H1 (cell line): ENCODE data around the gene PTPN3. TPM values are rescaled to one million over a fixed set of nuclear protein-coding genes. Genes with fewer than 3 reads are reported as not detected.

Source experiments
- CTCF ChIA-PET: fragments of 300-600 bp; sonication (Branson Sonifier 250); formaldehyde crosslinking; loops from one replicate; lab custom pipeline; 2021; ENCODE audit not compliant: partially characterized antibody; lab: Charles Lee
- POLR2A ChIA-PET: fragments of 300-600 bp; sonication (Branson Sonifier 250); formaldehyde crosslinking; loops from one replicate; lab custom pipeline; 2021; ENCODE audit warnings: inconsistent platforms; ENCODE audit not compliant: partially characterized antibody; lab: Charles Lee
- DNase-seq, 2 experiments: peaks; one replicate each; pipeline versions ENCODE4 v3.0.0 to v3.0.0-alpha.2; 2010 to 2022; ENCODE audit warnings: low spot score in 2 of 2, low read depth in 1 of 2, mixed read lengths in 1 of 2
- FAIRE-seq: peaks from 2 replicates; lab custom pipeline; 2011; peaks lifted over from hg19 to GRCh38; lab: Jason Lieb, UNC
- H2AFZ ChIP-seq: 2 replicates; pipeline ENCODE4 v1.8.1; 2012; ENCODE audit warnings: low read length, inconsistent platforms
- H2AK5ac ChIP-seq: 2 replicates; pipeline ENCODE4 v1.6.1; 2013; ENCODE audit warnings: low read depth, low read length
- H2BK120ac ChIP-seq: replicated peaks from 2 replicates; pipeline ENCODE3; 2013; ENCODE audit warnings: low read depth, low read length, inconsistent platforms
- H2BK12ac ChIP-seq: 2 replicates; pipeline ENCODE4 v1.6.1; 2013; ENCODE audit warnings: low read depth, low read length
- H2BK15ac ChIP-seq: 2 replicates; pipeline ENCODE4 v1.6.1; 2013; ENCODE audit warnings: low read length
- H2BK20ac ChIP-seq: 2 replicates; pipeline ENCODE4 v1.6.1; 2013; ENCODE audit warnings: low read length
- H2BK5ac ChIP-seq: 2 replicates; pipeline ENCODE4 v1.6.1; 2013; ENCODE audit warnings: low read depth, low read length
- H3K14ac ChIP-seq: 2 replicates; pipeline ENCODE4 v1.6.1; 2013; ENCODE audit warnings: inconsistent platforms; ENCODE audit not compliant: insufficient read length
- H3K18ac ChIP-seq: 2 replicates; pipeline ENCODE4 v1.6.1; 2013; ENCODE audit warnings: low read length; ENCODE audit errors: extremely low read depth
- H3K23ac ChIP-seq: 2 replicates; pipeline ENCODE4 v1.6.1; 2013; ENCODE audit warnings: inconsistent platforms; ENCODE audit not compliant: insufficient read length
- H3K23me2 ChIP-seq: 2 replicates; pipeline ENCODE4 v1.6.1; 2013; ENCODE audit warnings: low read depth, low read length
- H3K27ac ChIP-seq: 2 replicates; pipeline ENCODE4 v1.6.1; 2011; ENCODE audit warnings: low read depth, low read length, inconsistent platforms
- H3K27me3 ChIP-seq, 4 experiments: replicated peaks in 1 of 4; 1 replicate in 1 of 4; 2 replicates in 3 of 4; pipeline versions ENCODE4 v1.6.1 to v1.8.1; 2011 to 2013; ENCODE audit warnings: low read length in 3 of 4, mild to moderate bottlenecking in 3 of 4, inconsistent platforms in 2 of 4, mixed read lengths in 2 of 4, moderate library complexity in 1 of 4; ENCODE audit not compliant: control insufficient read depth in 3 of 4, insufficient read depth in 3 of 4; ENCODE audit errors: extremely low read depth in 1 of 4
- H3K36me3 ChIP-seq, 4 experiments: 2 replicates each; pipeline versions ENCODE4 v1.6.1 to v1.8.1; 2011 to 2013; ENCODE audit warnings: mild to moderate bottlenecking in 4 of 4, low read length in 3 of 4, moderate library complexity in 2 of 4, control low read depth in 1 of 4, inconsistent platforms in 1 of 4; ENCODE audit not compliant: insufficient read depth in 4 of 4, control insufficient read depth in 2 of 4
- H3K4ac ChIP-seq: replicated peaks from 2 replicates; pipeline ENCODE3; 2013; ENCODE audit warnings: low read length, low read depth, mixed read lengths, inconsistent platforms; ENCODE audit not compliant: insufficient read length
- H3K4me1 ChIP-seq, 4 experiments: replicated peaks in 1 of 4; 1 replicate in 1 of 4; 2 replicates in 3 of 4; pipeline versions ENCODE4 v1.6.1 to v1.8.1; 2011 to 2013; ENCODE audit warnings: low read length in 3 of 4, inconsistent platforms in 2 of 4, mixed read lengths in 1 of 4; ENCODE audit not compliant: insufficient read depth in 4 of 4, control insufficient read depth in 3 of 4
- H3K4me2 ChIP-seq, 2 experiments: 2 replicates each; pipeline versions ENCODE4 v1.6.1 to v1.8.1; 2011 to 2013; ENCODE audit warnings: low read depth in 2 of 2, low read length in 2 of 2, control low read depth in 1 of 2, inconsistent platforms in 1 of 2, mild to moderate bottlenecking in 1 of 2; ENCODE audit not compliant: insufficient read depth in 1 of 2
- H3K4me3 ChIP-seq, 4 experiments: fragments of 200-600, 300-600 bp in 1 of 4; sonication (generic), shearing (Covaris generic), sonication (Bioruptor Twin) in 1 of 4; 2 replicates each; pipeline versions ENCODE4 v1.5.1 to v1.8.1; 2011 to 2016; ENCODE audit warnings: low read length in 4 of 4, low read depth in 3 of 4, control low read depth in 2 of 4, inconsistent platforms in 2 of 4, mild to moderate bottlenecking in 2 of 4, mixed read lengths in 1 of 4, moderate library complexity in 1 of 4; ENCODE audit not compliant: insufficient read depth in 2 of 4; ENCODE audit errors: extremely low read depth in 1 of 4
- H3K56ac ChIP-seq: replicated peaks from 2 replicates; pipeline ENCODE3; 2013; ENCODE audit warnings: low read depth, mild to moderate bottlenecking, mixed read lengths, low read length, inconsistent platforms; ENCODE audit not compliant: insufficient read length
- H3K79me1 ChIP-seq: 2 replicates; pipeline ENCODE4 v1.6.1; 2013; ENCODE audit warnings: low read depth, low read length, control low read depth
- H3K79me2 ChIP-seq, 2 experiments: 2 replicates each; pipeline versions ENCODE4 v1.6.1 to v1.8.1; 2012 to 2013; ENCODE audit warnings: low read length in 2 of 2, mild to moderate bottlenecking in 2 of 2, inconsistent platforms in 1 of 2; ENCODE audit not compliant: insufficient read depth in 2 of 2, control insufficient read depth in 1 of 2
- H3K9ac ChIP-seq, 4 experiments: replicated peaks in 1 of 4; 1 replicate in 1 of 4; 2 replicates in 3 of 4; pipeline versions ENCODE4 v1.6.1 to v1.8.1; 2011 to 2013; ENCODE audit warnings: low read depth in 3 of 4, low read length in 3 of 4, control low read depth in 2 of 4, mild to moderate bottlenecking in 2 of 4, moderate library complexity in 2 of 4, inconsistent platforms in 1 of 4; ENCODE audit errors: extremely low read depth in 1 of 4
- H3K9me3 ChIP-seq, 2 experiments: 2 replicates each; pipeline versions ENCODE4 v1.6.1 to v1.8.1; 2012 to 2013; ENCODE audit warnings: mild to moderate bottlenecking in 2 of 2, moderate library complexity in 2 of 2, control low read depth in 1 of 2, inconsistent platforms in 1 of 2, low read depth in 1 of 2, low read length in 1 of 2, mixed read lengths in 1 of 2; ENCODE audit not compliant: insufficient read depth in 2 of 2
- H4K20me1 ChIP-seq, 2 experiments: replicated peaks in 1 of 2; 2 replicates each; pipeline versions ENCODE3 to v1.8.1; 2011 to 2013; ENCODE audit warnings: inconsistent platforms in 2 of 2, low read length in 2 of 2, mild to moderate bottlenecking in 1 of 2; ENCODE audit not compliant: insufficient read depth in 2 of 2, control insufficient read depth in 1 of 2
- H4K5ac ChIP-seq: 2 replicates; pipeline ENCODE4 v1.6.1; 2013; ENCODE audit warnings: low read length, low read depth, mixed read lengths, inconsistent platforms; ENCODE audit not compliant: insufficient read length
- H4K8ac ChIP-seq: 2 replicates; pipeline ENCODE4 v1.8.0; 2013; ENCODE audit warnings: mild to moderate bottlenecking, moderate library complexity, low read length, inconsistent platforms; ENCODE audit not compliant: insufficient read depth; ENCODE audit errors: extremely low read depth
- H4K91ac ChIP-seq: replicated peaks from 2 replicates; pipeline ENCODE3; 2013; ENCODE audit warnings: low read length, mixed read lengths, inconsistent platforms; ENCODE audit not compliant: insufficient read length
- ATF3 ChIP-seq: IDR thresholded peaks from 2 replicates; pipeline ENCODE4 v1.6.1; 2011; ENCODE audit warnings: low read depth, mild to moderate bottlenecking, low read length; ENCODE audit not compliant: insufficient read depth
- BACH1 ChIP-seq: IDR thresholded peaks from 2 replicates; pipeline ENCODE4 v1.6.1; 2012; ENCODE audit warnings: low read length, improper control_type of control experiment
- BCL11A ChIP-seq, 2 experiments: IDR thresholded peaks; one replicate each; pipeline ENCODE4 v1.6.1; 2011; ENCODE audit warnings: low read depth in 2 of 2, low read length in 2 of 2, mild to moderate bottlenecking in 2 of 2
- CHD1 ChIP-seq: IDR thresholded peaks from 2 replicates; pipeline ENCODE4 v1.6.1; 2012; ENCODE audit warnings: low read depth, low read length, improper control_type of control experiment
- E2F6 ChIP-seq: IDR thresholded peaks from 2 replicates; pipeline ENCODE4 v1.6.1; 2012; ENCODE audit warnings: inconsistent platforms
- FOSL1 ChIP-seq: IDR thresholded peaks from 2 replicates; pipeline ENCODE4 v1.6.1; 2011; ENCODE audit warnings: mild to moderate bottlenecking, low read depth, low read length, moderate library complexity; ENCODE audit not compliant: insufficient read depth
- HDAC6 ChIP-seq: IDR thresholded peaks from one replicate; pipeline ENCODE4 v1.7.1; 2012; ENCODE audit warnings: low read depth, mild to moderate bottlenecking, inconsistent platforms, low read length, moderate library complexity
- JUND ChIP-seq: IDR thresholded peaks from 2 replicates; pipeline ENCODE4 v1.6.1; 2011; ENCODE audit warnings: mild to moderate bottlenecking, improper control_type of control experiment, low read length
- KDM5A ChIP-seq: fragments of 200-600 bp; IDR thresholded peaks from 2 replicates; pipeline ENCODE4 v1.7.1; 2012; ENCODE audit warnings: mild to moderate bottlenecking, low read length, inconsistent platforms, mixed read lengths
- MAFK ChIP-seq: IDR thresholded peaks from 2 replicates; pipeline ENCODE4 v1.6.1; 2012; ENCODE audit warnings: low read depth, mild to moderate bottlenecking, improper control_type of control experiment, low read length
- RFX5 ChIP-seq: IDR thresholded peaks from 2 replicates; pipeline ENCODE4 v1.6.1; 2011; ENCODE audit warnings: low read depth, low read length, improper control_type of control experiment, borderline replicate concordance
- SIX5 ChIP-seq: IDR thresholded peaks from 2 replicates; pipeline ENCODE4 v1.6.1; 2011; ENCODE audit warnings: mild to moderate bottlenecking, low read depth, low read length
- SP1 ChIP-seq: IDR thresholded peaks from 2 replicates; pipeline ENCODE4 v1.6.1; 2011; ENCODE audit warnings: low read depth, low read length
- TAF1 ChIP-seq: IDR thresholded peaks from 2 replicates; pipeline ENCODE4 v1.6.1; 2011; ENCODE audit warnings: mild to moderate bottlenecking, low read depth, low read length
- YY1 ChIP-seq: IDR thresholded peaks from 2 replicates; pipeline ENCODE4 v1.6.1; 2011; ENCODE audit warnings: low read depth, mild to moderate bottlenecking, low read length
- WGBS, 2 experiments: shearing (Covaris generic) in 1 of 2; methylation state at CpG; one replicate each; pipeline versions ENCODE4 v1.1.6 to v1.1.7; 2013 to 2015; ENCODE audit warnings: low lambda C conversion rate in 2 of 2, mixed read lengths in 2 of 2, inconsistent platforms in 1 of 2, low coverage in 1 of 2, missing lambda C conversion rate in 1 of 2; ENCODE audit not compliant: insufficient replicate concordance in 2 of 2, insufficient coverage in 1 of 2, insufficient read length in 1 of 2; ENCODE audit errors: extremely low coverage in 1 of 2, missing lambda C conversion rate in 1 of 2; 5-methylcytosine and 5-hydroxymethylcytosine counted together
- polyA plus RNA-seq, 7 experiments: library from polyadenylated mRNA; depleted of rRNA in 3 of 7; stranded (reverse) in 5 of 7; unstranded in 2 of 7; fragments of >200 nt in 5 of 7; fragments of 200-250 nt in 2 of 7; gene quantifications; 1 replicate in 5 of 7; 2 replicates in 1 of 7; 4 replicates in 1 of 7; pipeline versions ENCODE4 v1.2.1 to v1.2.3, GENCODE V29; 2011 to 2013; ENCODE audit warnings: missing spikeins in 2 of 7, mixed read lengths in 2 of 7
- total RNA-seq: library from RNA; stranded (reverse); fragmentation: NEBNext Ultra II Directional; extraction: Animal tissue kit (Norgen Biotek cat#: 25700); gene quantifications from 2 replicates; pipeline ENCODE4 v1.2.1, GENCODE V29; 2021

PTPN3 gene
- total and polyA plus RNA-seq, 2 of the 8 experiments (the other 6 are each of a cell fraction or from before 2014, with no cell fraction given): 2.9 to 3.7 TPM

- Histone ChIP-seq H3K23ac (no peak overlapping the region), H2BK20ac (no peak overlapping the region), H3K4me2 (no peak overlapping the region), H3K23me2 (no peaks in the 10 kb centered on the region; the same call in 1 of the 2 replicates), H2BK120ac (no peak overlapping the region), H2BK5ac (no peak overlapping the region), H2BK12ac (no peak overlapping the region), H3K4me3 (no peak overlapping the region), H2AK5ac (no peak overlapping the region), H4K91ac (no peak overlapping the region), H3K27ac (no peak overlapping the region), H3K4me1 (peaks cover 0 to 2% (median 0%) of the 10 kb centered on the region in 4 experiments; a peak in 1 of 7 replicates), H3K36me3 (no peaks in the 10 kb centered on the region), H3K56ac (no peak overlapping the region), H3K18ac (no peak overlapping the region), H3K14ac (no peak overlapping the region), H2BK15ac (no peak overlapping the region), H3K79me1 (no peaks in the 10 kb centered on the region), H3K9ac (no peak overlapping the region), H4K8ac (no peak overlapping the region), H4K20me1 (no peaks in the 10 kb centered on the region), H3K4ac (no peak overlapping the region), H4K5ac (no peak overlapping the region), H3K9me3 (no peaks in the 10 kb centered on the region), H3K27me3 (peaks cover 4 to 11% (median 8%) of the 10 kb centered on the region in 4 experiments), H2AFZ (peak overlapping the region; percentile 91; the same call in 1 of the 2 replicates), H3K79me2 (no peaks in the 10 kb centered on the region)
- WGBS, 2 experiments: 80% methylated on average over 5 of the region's 5 CpGs; no CpG with 5 or more reads in 1 of the 2 experiments
- TF ChIP-seq BACH1 (no peak), FOSL1 (no peak), HDAC6 (no peak), YY1 (no peak), TAF1 (no peak), RFX5 (no peak), KDM5A (no peak), ATF3 (no peak), SP1 (no peak), BCL11A (IDR thresholded peaks at IDR 0.05; ENCODE audit: low read depth in 2 of 2, low read length in 2 of 2) (no peak), CHD1 (no peak), MAFK (no peak), E2F6 (no peak), SIX5 (no peak), JUND (no peak)
- FAIRE-seq: no peak
- ChIA-PET CTCF (interaction anchor here (0.9 to 1.1 kb wide), 3 partner anchors 9 to 46 kb away, joined by 3 to 4 read pairs (median 3); no protein-coding TSS in a partner anchor), POLR2A (no interaction called here)
- no peak for DNase-seq
Measured at GRCh38 chr9:109504689-109505088, 6.6 kb upstream of the PTPN3 start.
